Liver (tissue), 9 donors: ENCODE results near the gene UBE2R2. TPM values are rescaled to one million over a fixed set of nuclear protein-coding genes. Genes with fewer than 3 reads are reported as not detected.
A peak's percentile ranks its signal among the peaks of the same experiment; 100 is the strongest.
"Not testable (repeated sequence)": the region's sequence is repeated elsewhere in the genome, so short reads cannot be mapped to it uniquely, and the experiment has no call there.

Experiments used
- DNase-seq: peaks from one replicate; pipeline ENCODE4 v3.0.0-alpha.2; 2017; ENCODE audit warnings: low spot score
- H3K27ac ChIP-seq, 2 donors: one replicate each; pipeline ENCODE4 v1.7.0; 2013; ENCODE audit warnings: inconsistent platforms in 2 of 2, low read length in 2 of 2, control low read depth in 1 of 2, low read depth in 1 of 2, mild to moderate bottlenecking in 1 of 2
- H3K27me3 ChIP-seq, 4 donors: one replicate each; pipeline versions ENCODE4 v1.6.1 to v1.7.0; 2013; ENCODE audit warnings: low read length in 3 of 4, inconsistent platforms in 1 of 4, mild to moderate bottlenecking in 1 of 4, moderate library complexity in 1 of 4; ENCODE audit not compliant: control insufficient read depth in 4 of 4, insufficient read depth in 4 of 4
- H3K36me3 ChIP-seq, 4 donors: one replicate each; pipeline versions ENCODE4 v1.6.1 to v1.7.0; 2013; ENCODE audit warnings: low read length in 3 of 4, mild to moderate bottlenecking in 3 of 4, low read depth in 1 of 4, moderate library complexity in 1 of 4; ENCODE audit not compliant: control insufficient read depth in 4 of 4, insufficient read depth in 3 of 4
- H3K4me1 ChIP-seq, 4 donors: one replicate each; pipeline versions ENCODE4 v1.6.1 to v1.7.0; 2013; ENCODE audit warnings: low read length in 3 of 4, mild to moderate bottlenecking in 3 of 4, moderate library complexity in 1 of 4; ENCODE audit not compliant: control insufficient read depth in 4 of 4, insufficient read depth in 4 of 4
- H3K4me3 ChIP-seq, 3 donors: one replicate each; pipeline versions ENCODE4 v1.6.1 to v1.7.0; 2013; ENCODE audit warnings: low read length in 3 of 3, control low read depth in 1 of 3, low read depth in 1 of 3, mild to moderate bottlenecking in 1 of 3
- H3K9ac ChIP-seq, 2 donors: one replicate each; pipeline ENCODE4 v1.7.0; 2013; ENCODE audit warnings: low read length in 2 of 2, mild to moderate bottlenecking in 2 of 2, moderate library complexity in 2 of 2, control low read depth in 1 of 2, low read depth in 1 of 2
- H3K9me3 ChIP-seq, 4 donors: one replicate each; pipeline versions ENCODE4 v1.6.1 to v1.7.0; 2013; ENCODE audit warnings: low read length in 3 of 4; ENCODE audit not compliant: control insufficient read depth in 4 of 4
- ATF3 ChIP-seq: IDR thresholded peaks from 2 replicates; pipeline ENCODE4 v1.6.1; 2016; ENCODE audit warnings: antibody characterized with exemption
- EGR1 ChIP-seq, 2 donors: IDR thresholded peaks; 2 replicates each; pipeline ENCODE4 v1.6.1; 2016 to 2018; ENCODE audit warnings: antibody characterized with exemption in 2 of 2, low read depth in 2 of 2
- FOXA2 ChIP-seq: IDR thresholded peaks from 2 replicates; pipeline ENCODE4 v1.6.1; 2016; ENCODE audit warnings: antibody characterized with exemption
- GABPA ChIP-seq, 2 donors: IDR thresholded peaks in 1 of 2; conservative IDR thresholded peaks in 1 of 2; 2 replicates each; pipeline ENCODE4 v1.6.1; 2016; ENCODE audit warnings: antibody characterized with exemption in 2 of 2, mild to moderate bottlenecking in 1 of 2, moderate library complexity in 1 of 2
- HNF4A ChIP-seq, 2 donors: conservative IDR thresholded peaks; 2 replicates each; pipeline ENCODE4 v1.6.1; 2016; ENCODE audit warnings: antibody characterized with exemption in 2 of 2, mild to moderate bottlenecking in 2 of 2
- HNF4G ChIP-seq: IDR thresholded peaks from 2 replicates; pipeline ENCODE4 v1.6.1; 2016; ENCODE audit warnings: antibody characterized with exemption
- JUND ChIP-seq, 2 donors: IDR thresholded peaks; 2 replicates each; pipeline ENCODE4 v1.6.1; 2016; ENCODE audit warnings: antibody characterized with exemption in 2 of 2
- MAX ChIP-seq: IDR thresholded peaks from 2 replicates; pipeline ENCODE4 v1.6.1; 2016; ENCODE audit warnings: antibody characterized with exemption
- RAD21 ChIP-seq, 2 donors: IDR thresholded peaks; 2 replicates each; pipeline ENCODE4 v1.6.1; 2016; ENCODE audit warnings: antibody characterized with exemption in 2 of 2, mild to moderate bottlenecking in 2 of 2
- YY1 ChIP-seq: IDR thresholded peaks from 2 replicates; pipeline ENCODE4 v1.6.1; 2016; ENCODE audit warnings: antibody characterized with exemption, mild to moderate bottlenecking
- WGBS: extraction: QIAGEN DNeasy Blood & Tissue Kit; methylation state at CpG from one replicate; pipeline ENCODE4 v1.1.7; 2013; 5-methylcytosine and 5-hydroxymethylcytosine counted together
- polyA plus RNA-seq, 2 donors: library from polyadenylated mRNA; stranded (reverse) in 1 of 2; unstranded in 1 of 2; fragments of 200-250 nt in 1 of 2; fragments of >200 nt in 1 of 2; fragmentation: Nextera tagmentation in 1 of 2; extraction: Ambion mirVana in 1 of 2; gene quantifications; one replicate each; pipeline versions ENCODE4 v1.2.1 to v1.2.3, GENCODE V29; 2013 to 2015
- total RNA-seq, 2 donors: library from RNA; depleted of rRNA; stranded (reverse); fragments of >200 nt; gene quantifications; one replicate each; pipeline ENCODE4 v1.2.3, GENCODE V29; 2014
- TF ChIP-seq, protein P1 (sequence below): fragments of 150-350 bp; IDR thresholded peaks from 2 replicates; pipeline ENCODE4 v1.5.1; 2017; ENCODE audit warnings: improper control_type of control experiment, low read depth, low read length; ENCODE audit not compliant: missing input control
- donor health status: healthy.
- donor health status: healthy.
- donor health status: healthy.
- donor health status: healthy.
- donor health status: healthy.

UBE2R2 gene
- total and polyA plus RNA-seq, 4 donors, result 10.8 to 15.0 (median 14.2) TPM

DNA sequence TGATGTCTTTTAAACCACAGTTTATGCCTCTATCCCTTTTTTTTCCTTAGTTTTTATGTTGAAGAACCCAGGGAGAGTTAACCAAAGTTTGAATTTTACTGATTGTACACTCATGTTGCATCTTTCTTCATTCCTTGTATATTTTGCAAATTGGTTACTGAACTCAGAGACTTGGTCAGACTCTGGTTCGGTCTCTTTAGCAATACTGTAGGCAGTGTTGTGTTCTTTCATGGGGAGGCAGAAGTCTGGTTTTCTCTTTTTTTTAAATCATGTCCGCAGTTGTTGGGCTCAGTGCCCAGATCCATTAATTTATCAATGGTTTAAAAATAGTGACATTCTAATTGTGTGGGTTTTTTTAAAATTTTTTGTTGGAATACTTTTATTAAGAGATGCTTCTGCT, 23.4 kb downstream of the UBE2R2 start:
- Histone ChIP-seq H3K9me3 (no peaks in the 10 kb centered on the region), H3K36me3 (no peaks in the 10 kb centered on the region), H3K27ac (no peak overlapping the region), H3K27me3 (no peaks in the 10 kb centered on the region), H3K9ac (no peak overlapping the region), H3K4me3 (no peak overlapping the region), H3K4me1 (peaks cover 3 to 14% (median 8%) of the 10 kb centered on the region in 4 donors)
- TF ChIP-seq EGR1 (IDR thresholded peaks at IDR 0.05; ENCODE audit: low read depth in 2 of 2), result no peak
- TF ChIP-seq HNF4A (conservative IDR thresholded peaks at IDR 0.05), result peak in 1 of 2 donors; percentile 23
- no peak for DNase-seq
- 15% methylated on average over 2 of the region's 2 CpGs for WGBS

GRCh38 chr9:33843312-33843961, 26.5 kb downstream of the UBE2R2 start:
- no peaks in the 10 kb centered on the region for H3K27me3 ChIP-seq
- TF ChIP-seq YY1, result no peak
- no peak for TF ChIP-seq FOXA2
- TF ChIP-seq ATF3, result no peak
- TF ChIP-seq JUND (IDR thresholded peaks at IDR 0.05), result no peak
- TF ChIP-seq MAX, result no peak
- no peak for TF ChIP-seq GABPA (IDR thresholded peaks at IDR 0.05 in 1 of 2, conservative IDR thresholded peaks at IDR 0.05 in 1 of 2)
- TF ChIP-seq HNF4G, result no peak
- no peak for TF ChIP-seq RAD21 (IDR thresholded peaks at IDR 0.05)
- H3K4me3 ChIP-seq, result no peak overlapping the region
- H3K4me1 ChIP-seq, result peaks cover 2 to 17% (median 10%) of the 10 kb centered on the region in 4 donors
- no peaks in the 10 kb centered on the region for H3K36me3 ChIP-seq
- WGBS, result 85% methylated on average over 5 of the region's 5 CpGs
- no peak overlapping the region for H3K9ac ChIP-seq
- H3K27ac ChIP-seq, result peak overlapping the region; percentile 10 to 20
- no peaks in the 10 kb centered on the region for H3K9me3 ChIP-seq
- no peak for DNase-seq

GRCh38 chr9:33846231-33846630, 29.3 kb downstream of the UBE2R2 start:
- Histone ChIP-seq H3K36me3 (peaks cover 0 to 2% (median 0%) of the 10 kb centered on the region in 4 donors), H3K27ac (no peak overlapping the region), H3K9me3 (no peaks in the 10 kb centered on the region), H3K27me3 (no peaks in the 10 kb centered on the region), H3K9ac (no peak overlapping the region), H3K4me3 (no peak overlapping the region), H3K4me1 (peaks cover 9 to 29% (median 19%) of the 10 kb centered on the region in 4 donors)
- TF ChIP-seq, protein P1, sequence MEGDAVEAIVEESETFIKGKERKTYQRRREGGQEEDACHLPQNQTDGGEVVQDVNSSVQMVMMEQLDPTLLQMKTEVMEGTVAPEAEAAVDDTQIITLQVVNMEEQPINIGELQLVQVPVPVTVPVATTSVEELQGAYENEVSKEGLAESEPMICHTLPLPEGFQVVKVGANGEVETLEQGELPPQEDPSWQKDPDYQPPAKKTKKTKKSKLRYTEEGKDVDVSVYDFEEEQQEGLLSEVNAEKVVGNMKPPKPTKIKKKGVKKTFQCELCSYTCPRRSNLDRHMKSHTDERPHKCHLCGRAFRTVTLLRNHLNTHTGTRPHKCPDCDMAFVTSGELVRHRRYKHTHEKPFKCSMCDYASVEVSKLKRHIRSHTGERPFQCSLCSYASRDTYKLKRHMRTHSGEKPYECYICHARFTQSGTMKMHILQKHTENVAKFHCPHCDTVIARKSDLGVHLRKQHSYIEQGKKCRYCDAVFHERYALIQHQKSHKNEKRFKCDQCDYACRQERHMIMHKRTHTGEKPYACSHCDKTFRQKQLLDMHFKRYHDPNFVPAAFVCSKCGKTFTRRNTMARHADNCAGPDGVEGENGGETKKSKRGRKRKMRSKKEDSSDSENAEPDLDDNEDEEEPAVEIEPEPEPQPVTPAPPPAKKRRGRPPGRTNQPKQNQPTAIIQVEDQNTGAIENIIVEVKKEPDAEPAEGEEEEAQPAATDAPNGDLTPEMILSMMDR, result no peak
- DNase-seq, result no peak
- WGBS, result 88% methylated on average over 4 of the region's 4 CpGs

- 72% methylated on average over 3 of the region's 3 CpGs for WGBS
- H3K4me1 ChIP-seq, result peaks cover 16 to 39% (median 30%) of the 10 kb centered on the region in 4 donors
- not testable (repeated sequence) for H3K9me3 ChIP-seq, H3K27me3 ChIP-seq, H3K36me3 ChIP-seq, H3K27ac ChIP-seq, H3K4me3 ChIP-seq, H3K9ac ChIP-seq, DNase-seq
Measured at GRCh38 chr9:33847894-33848205, 30.9 kb downstream of the UBE2R2 start.
